SK-N-SH (cell line): ENCODE data around the gene FOXK1. TPM values are rescaled to one million over a fixed set of nuclear protein-coding genes. Genes with fewer than 3 reads are reported as not detected.

Source experiments
- CTCF ChIA-PET: fragments of 300-600, 350-600 bp; formaldehyde crosslinking; extraction: SDS; loops from one replicate; lab custom pipeline; 2021; lab: Yijun Ruan, JAX
- POLR2A ChIA-PET: fragments of 350-600 bp; sonication (Branson Sonifier 250); formaldehyde crosslinking; extraction: SDS; loops from one replicate; lab custom pipeline; 2020; ENCODE audit warnings: antibody characterized with exemption, inconsistent platforms; lab: Yijun Ruan, JAX
- DNase-seq: peaks from one replicate; pipeline ENCODE4 v3.0.0; 2012
- H2AFZ ChIP-seq: fragments of 200-600 bp; sonication (generic); 2 replicates; pipeline ENCODE4 v1.8.1; 2016; ENCODE audit warnings: antibody characterized with exemption, mild to moderate bottlenecking, low read depth
- H3F3A ChIP-seq: fragments of 200-600 bp; sonication (generic); replicated peaks from 2 replicates; pipeline ENCODE3; 2016; ENCODE audit warnings: antibody characterized with exemption, mild to moderate bottlenecking; ENCODE audit not compliant: insufficient read depth
- H3K27ac ChIP-seq, 2 experiments: fragments of 200-500 bp in 1 of 2; fragments of 200-600 bp in 1 of 2; sonication (Bioruptor generic) in 1 of 2; sonication (generic), shearing (Covaris generic) in 1 of 2; 2 replicates each; pipeline versions ENCODE4 v1.5.1 to v1.6.1; 2014 to 2016; ENCODE audit warnings: low read depth in 2 of 2, inconsistent platforms in 1 of 2, low read length in 1 of 2, mild to moderate bottlenecking in 1 of 2, mixed read lengths in 1 of 2
- H3K27me3 ChIP-seq: fragments of 200-600 bp; sonication (generic), shearing (Covaris generic); 2 replicates; pipeline ENCODE4 v1.6.1; 2016; ENCODE audit warnings: mixed run types; ENCODE audit not compliant: insufficient read depth
- H3K36me3 ChIP-seq, 2 experiments: fragments of 200-500 bp in 1 of 2; fragments of 200-600 bp in 1 of 2; sonication (Bioruptor generic) in 1 of 2; sonication (generic) in 1 of 2; replicated peaks in 1 of 2; 2 replicates each; pipeline versions ENCODE3 to v1.5.1; 2014 to 2016; ENCODE audit warnings: low read length in 1 of 2, mild to moderate bottlenecking in 1 of 2; ENCODE audit not compliant: insufficient read depth in 2 of 2, control insufficient read depth in 1 of 2
- H3K4me1 ChIP-seq, 2 experiments: fragments of 200-500 bp in 1 of 2; fragments of 200-600 bp in 1 of 2; sonication (Bioruptor generic) in 1 of 2; sonication (generic), shearing (Covaris generic) in 1 of 2; 2 replicates each; pipeline versions ENCODE4 v1.5.1 to v1.6.1; 2014 to 2016; ENCODE audit warnings: low read depth in 1 of 2, low read length in 1 of 2, mixed run types in 1 of 2; ENCODE audit not compliant: insufficient read depth in 2 of 2, control insufficient read depth in 1 of 2
- H3K4me2 ChIP-seq: fragments of 200-600 bp; sonication (generic), shearing (Covaris generic); 2 replicates; pipeline ENCODE4 v1.6.1; 2017; ENCODE audit warnings: mixed run types
- H3K4me3 ChIP-seq, 2 experiments: fragments of 200-500 bp in 1 of 2; fragments of 200-600 bp in 1 of 2; sonication (Bioruptor generic) in 1 of 2; sonication (generic), shearing (Covaris generic) in 1 of 2; 2 replicates each; pipeline versions ENCODE4 v1.5.1 to v1.8.1; 2014 to 2016; ENCODE audit warnings: low read depth in 2 of 2, inconsistent platforms in 1 of 2, low read length in 1 of 2, mild to moderate bottlenecking in 1 of 2, mixed read lengths in 1 of 2, moderate library complexity in 1 of 2
- H3K79me2 ChIP-seq: fragments of 200-600 bp; sonication (generic); 2 replicates; pipeline ENCODE4 v1.8.1; 2017; ENCODE audit warnings: mild to moderate bottlenecking; ENCODE audit not compliant: insufficient read depth
- H3K9ac ChIP-seq: fragments of 200-600 bp; sonication (generic); 2 replicates; pipeline ENCODE4 v1.6.1; 2017; ENCODE audit warnings: mixed run types
- H3K9me2 ChIP-seq: fragments of 200-600 bp; sonication (generic); 2 replicates; pipeline ENCODE4 v1.6.1; 2017; ENCODE audit warnings: mixed run types
- H3K9me3 ChIP-seq: fragments of 200-600 bp; sonication (generic); 2 replicates; pipeline ENCODE4 v1.6.1; 2017; ENCODE audit warnings: mixed run types, mild to moderate bottlenecking, moderate library complexity
- H4K20me1 ChIP-seq: fragments of 200-600 bp; sonication (generic); 2 replicates; pipeline ENCODE4 v1.6.1; 2017; ENCODE audit warnings: mild to moderate bottlenecking, mixed run types; ENCODE audit not compliant: insufficient read depth
- CHD2 ChIP-seq: fragments of 150-350 bp; IDR thresholded peaks from 2 replicates; pipeline ENCODE4 v1.6.1; 2018; ENCODE audit warnings: low read length; ENCODE audit not compliant: partially characterized antibody
- JUND ChIP-seq: IDR thresholded peaks from 2 replicates; pipeline ENCODE4 v1.4.0; 2012
- MAX ChIP-seq: IDR thresholded peaks from 2 replicates; pipeline ENCODE4 v1.4.0; 2012; ENCODE audit warnings: low read depth
- MEF2A ChIP-seq: IDR thresholded peaks from 2 replicates; pipeline ENCODE4 v1.4.0; 2012; ENCODE audit warnings: low read depth, borderline replicate concordance
- NRF1 ChIP-seq: IDR thresholded peaks from 2 replicates; pipeline ENCODE4 v1.6.1; 2012; ENCODE audit warnings: low read depth, mild to moderate bottlenecking, low read length
- POLR2AphosphoS5 ChIP-seq: IDR thresholded peaks from 2 replicates; pipeline ENCODE4 v1.6.1; 2012; ENCODE audit warnings: low read depth, low read length
- RAD21 ChIP-seq: IDR thresholded peaks from 2 replicates; pipeline ENCODE4 v1.6.1; 2012; ENCODE audit warnings: mild to moderate bottlenecking, low read length
- RFX5 ChIP-seq: IDR thresholded peaks from 2 replicates; pipeline ENCODE4 v1.6.1; 2012; ENCODE audit warnings: mild to moderate bottlenecking, improper control_type of control experiment, low read length
- RXRA ChIP-seq: IDR thresholded peaks from 2 replicates; pipeline ENCODE4 v1.4.0; 2012; ENCODE audit warnings: low read depth, mild to moderate bottlenecking, borderline replicate concordance
- TAF1 ChIP-seq: IDR thresholded peaks from 2 replicates; pipeline ENCODE4 v1.6.1; 2012; ENCODE audit warnings: low read depth, mild to moderate bottlenecking, low read length, moderate library complexity, borderline replicate concordance
- TCF12 ChIP-seq: IDR thresholded peaks from 2 replicates; pipeline ENCODE4 v1.4.0; 2012
- USF1 ChIP-seq: IDR thresholded peaks from 2 replicates; pipeline ENCODE4 v1.4.0; 2012; ENCODE audit warnings: low read depth, borderline replicate concordance
- USF2 ChIP-seq: fragments of 150-350 bp; IDR thresholded peaks from 2 replicates; pipeline ENCODE4 v1.6.1; 2017; ENCODE audit warnings: antibody characterized with exemption, low read length, low read depth, borderline replicate concordance
- YY1 ChIP-seq: IDR thresholded peaks from 2 replicates; pipeline ENCODE4 v1.4.0; 2012; ENCODE audit warnings: low read depth, mild to moderate bottlenecking
- ZBTB33 ChIP-seq: IDR thresholded peaks from 2 replicates; pipeline ENCODE4 v1.4.0; 2012; ENCODE audit warnings: low read depth, borderline replicate concordance
- WGBS: methylation state at CpG from one replicate; pipeline ENCODE4 v1.1.6; 2017; ENCODE audit warnings: low lambda C conversion rate; 5-methylcytosine and 5-hydroxymethylcytosine counted together
- polyA plus RNA-seq, 3 experiments: library from polyadenylated mRNA; depleted of rRNA; stranded (reverse); fragments of >200 nt; gene quantifications; 2 replicates each; pipeline ENCODE4 v1.2.3, GENCODE V29; 2012

Gene FOXK1
- polyA plus RNA-seq, 1 of the 3 experiments (the other 2 are of a cell fraction) = 4.7 TPM

- Histone ChIP-seq H3K27ac (no peak overlapping the region), H3K4me1 (peaks cover 0 to 9% of the 10 kb centered on the region in 2 experiments; a peak in 1 of 4 replicates), H3K9me3 (no peaks in the 10 kb centered on the region), H3K9ac (no peak overlapping the region), H3K4me2 (no peak overlapping the region), H3K36me3 (peaks cover 0 to 2% of the 10 kb centered on the region in 2 experiments), H2AFZ (no peak overlapping the region), H3K9me2 (no peaks in the 10 kb centered on the region), H3K79me2 (no peaks in the 10 kb centered on the region), H3K4me3 (no peak overlapping the region), H4K20me1 (no peaks in the 10 kb centered on the region), H3F3A (no peaks in the 10 kb centered on the region), H3K27me3 (no peaks in the 10 kb centered on the region)
- ChIA-PET POLR2A (interaction anchor here (1.5 kb wide), 1 partner anchor 10 kb away, joined by 6 read pairs; no protein-coding TSS in a partner anchor), CTCF (interaction anchor here (0.6 to 6.1 kb wide), 18 partner anchors 9 to 375 kb away, joined by 3 to 98 read pairs (median 10); partner anchors contain the start of gene RADIL)
- TF ChIP-seq TCF12 (no peak), CHD2 (no peak), RAD21 (no peak), ZBTB33 (no peak), RFX5 (no peak), TAF1 (no peak), USF1 (no peak), POLR2AphosphoS5 (no peak), JUND (no peak), RXRA (no peak), MAX (no peak), MEF2A (no peak), USF2 (no peak), YY1 (no peak), NRF1 (no peak)
- DNase-seq = no peak
- 89% methylated on average over 18 of the region's 39 CpGs for WGBS
These were observed 117.6 kb downstream of the FOXK1 start for GRCh38 chr7:4799508-4800268.
